Amniotic stem cell (primary cell): ENCODE data around the gene TWSG1.
"Not testable (repeated sequence)": the region's sequence is repeated elsewhere in the genome, so short reads cannot be mapped to it uniquely, and the experiment has no call there.

ENCODE experiments used
- DNase-seq: peaks from one replicate; lab custom pipeline; 2025; lab: John Stamatoyannopoulos, UW

Gene TWSG1

GRCh38 chr18:9426753-9427152 is 92.2 kb downstream of the TWSG1 start:
- DNase-seq, result no peak

GRCh38 chr18:9428301-9428706 is 93.7 kb downstream of the TWSG1 start:
- DNase-seq, result no peak

- DNase-seq, result no peak
Measured at GRCh38 chr18:9428862-9429661, 94.5 kb downstream of the TWSG1 start.

GRCh38 chr18:9429662-9429993 is 95.1 kb downstream of the TWSG1 start:
- no peak for DNase-seq

GRCh38 chr18:9430315-9430714 is 95.7 kb downstream of the TWSG1 start:
- DNase-seq, result not testable (repeated sequence)

- no peak for DNase-seq
Measured at GRCh38 chr18:9431296-9431695, 96.7 kb downstream of the TWSG1 start.

- not testable (repeated sequence) for DNase-seq
Measured at GRCh38 chr18:9433122-9433521, 98.5 kb downstream of the TWSG1 start.

- no peak for DNase-seq
Measured at GRCh38 chr18:9433671-9434121, 99.1 kb downstream of the TWSG1 start.

GRCh38 chr18:9434122-9434701 is 99.6 kb downstream of the TWSG1 start:
- no peak for DNase-seq

- no peak for DNase-seq
Measured at GRCh38 chr18:9435041-9435440, 100.5 kb downstream of the TWSG1 start.

- DNase-seq, result no peak
Measured at GRCh38 chr18:9436206-9436929, 101.8 kb downstream of the TWSG1 start.

GRCh38 chr18:9437021-9437437 is 102.5 kb downstream of the TWSG1 start:
- DNase-seq, result no peak

GRCh38 chr18:9437672-9438071 is 103.1 kb downstream of the TWSG1 start:
- no peak for DNase-seq

GRCh38 chr18:9441061-9441460 is 106.5 kb downstream of the TWSG1 start:
- no peak for DNase-seq

GRCh38 chr18:9444549-9444948 is 110.0 kb downstream of the TWSG1 start:
- no peak for DNase-seq

GRCh38 chr18:9446839-9447238 is 112.3 kb downstream of the TWSG1 start:
- DNase-seq, result no peak

GRCh38 chr18:9447334-9447733 is 112.8 kb downstream of the TWSG1 start:
- no peak for DNase-seq

GRCh38 chr18:9449600-9450414 is 115.2 kb downstream of the TWSG1 start:
- DNase-seq, result no peak

GRCh38 chr18:9450920-9451319 is 116.3 kb downstream of the TWSG1 start:
- not testable (repeated sequence) for DNase-seq
